DMS79 treated with DMSO at 0.1 percent for 48 hours (cell line): ENCODE results near the gene CADM1.

Source experiments
- DNase-seq: peaks from one replicate; lab custom pipeline; 2025; lab: John Stamatoyannopoulos, UW

CADM1 gene

DNA sequence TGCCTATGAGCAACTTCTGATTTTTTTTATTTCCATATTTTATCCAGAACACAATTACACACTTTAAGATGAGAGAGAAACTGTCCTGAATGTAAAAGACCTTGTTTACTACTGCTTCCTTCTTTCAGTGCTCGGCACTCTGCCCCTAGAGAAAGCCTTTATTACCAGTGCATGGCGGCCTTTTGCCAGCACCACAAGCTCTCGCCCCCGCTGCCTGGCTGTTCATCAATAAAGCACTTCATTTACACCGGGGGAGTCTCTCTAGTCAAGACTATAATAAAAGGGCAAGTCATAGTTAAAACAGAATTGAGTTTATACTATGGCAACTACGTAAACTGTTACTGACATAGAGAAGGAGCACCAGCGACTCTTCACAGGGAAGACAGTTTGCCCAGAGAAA, 259.5 kb downstream of the CADM1 start:
- DNase-seq = no peak

DNA sequence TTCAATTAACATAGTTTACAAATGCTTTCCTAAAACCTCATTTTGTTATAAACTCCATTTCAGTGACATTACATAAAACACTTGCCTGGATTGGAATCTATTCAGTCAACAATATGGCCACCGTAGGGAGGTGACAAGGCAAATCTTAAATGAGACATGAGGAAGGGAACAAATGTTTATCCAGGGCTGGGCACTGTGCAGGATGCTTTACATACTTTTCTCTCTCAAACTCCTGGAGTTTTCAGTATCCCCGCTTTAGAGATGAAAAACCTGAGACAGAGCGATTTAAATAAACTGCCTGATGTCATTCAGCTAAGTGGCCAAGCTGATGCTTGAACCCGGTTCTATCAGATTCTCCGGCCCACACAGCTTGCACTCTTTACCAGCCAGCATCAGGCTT, 259.9 kb downstream of the CADM1 start:
- DNase-seq = no peak

DNA sequence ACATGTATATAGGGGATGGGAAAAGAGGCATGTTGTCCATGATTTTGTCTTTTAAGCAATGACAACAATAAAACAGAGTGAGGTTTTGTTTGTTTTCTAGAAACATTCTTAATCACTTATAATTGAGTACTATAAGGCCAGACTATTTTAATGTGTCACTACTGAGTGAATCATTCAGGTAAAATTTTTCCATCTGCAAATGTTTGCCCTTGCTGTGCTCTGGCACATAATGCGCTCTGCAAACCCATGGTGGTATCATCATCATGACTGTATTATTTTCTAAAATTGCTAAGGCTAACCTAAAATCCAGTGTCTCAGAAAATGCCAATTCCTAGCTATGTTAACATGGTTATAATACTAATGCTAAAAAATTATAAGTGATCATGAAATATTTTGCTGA, 261.2 kb downstream of the CADM1 start:
- no peak for DNase-seq

GRCh38 chr11:115241899-115242298, 262.3 kb downstream of the CADM1 start:
- peak; percentile 46 for DNase-seq

- no peak for DNase-seq
Measured at GRCh38 chr11:115238791-115239190, 265.4 kb downstream of the CADM1 start.

GRCh38 chr11:115238086-115238485, 266.1 kb downstream of the CADM1 start:
- DNase-seq = no peak

GRCh38 chr11:115237578-115237977, 266.6 kb downstream of the CADM1 start:
- DNase-seq = no peak

DNA sequence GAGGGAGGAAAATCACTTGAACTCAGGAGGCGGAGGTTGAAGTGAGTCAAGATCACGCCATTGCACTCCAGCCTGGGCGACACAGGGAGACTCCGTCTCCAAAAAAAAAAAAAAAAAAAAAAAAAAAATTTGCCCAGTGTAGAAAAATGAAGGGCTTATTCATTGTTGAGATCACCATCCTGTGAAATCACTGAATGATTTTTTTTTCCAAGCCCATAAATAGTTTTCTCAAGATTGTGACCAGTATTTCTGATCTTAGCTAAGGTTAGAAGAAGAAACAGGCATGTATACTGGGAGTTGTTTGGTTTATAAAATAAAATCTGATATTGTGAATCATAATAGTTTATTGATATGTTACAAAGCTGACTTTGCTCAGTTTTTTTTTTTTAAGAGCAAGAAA, 269.4 kb downstream of the CADM1 start:
- DNase-seq = no peak

GRCh38 chr11:115226556-115226955, 277.7 kb downstream of the CADM1 start:
- DNase-seq = no peak

- no peak for DNase-seq
Measured at GRCh38 chr11:115224551-115224950, 279.7 kb downstream of the CADM1 start.

GRCh38 chr11:115222863-115223530, 281.2 kb downstream of the CADM1 start:
- DNase-seq = no peak

GRCh38 chr11:115222218-115222862, 281.9 kb downstream of the CADM1 start:
- DNase-seq = peak; percentile 26

DNA sequence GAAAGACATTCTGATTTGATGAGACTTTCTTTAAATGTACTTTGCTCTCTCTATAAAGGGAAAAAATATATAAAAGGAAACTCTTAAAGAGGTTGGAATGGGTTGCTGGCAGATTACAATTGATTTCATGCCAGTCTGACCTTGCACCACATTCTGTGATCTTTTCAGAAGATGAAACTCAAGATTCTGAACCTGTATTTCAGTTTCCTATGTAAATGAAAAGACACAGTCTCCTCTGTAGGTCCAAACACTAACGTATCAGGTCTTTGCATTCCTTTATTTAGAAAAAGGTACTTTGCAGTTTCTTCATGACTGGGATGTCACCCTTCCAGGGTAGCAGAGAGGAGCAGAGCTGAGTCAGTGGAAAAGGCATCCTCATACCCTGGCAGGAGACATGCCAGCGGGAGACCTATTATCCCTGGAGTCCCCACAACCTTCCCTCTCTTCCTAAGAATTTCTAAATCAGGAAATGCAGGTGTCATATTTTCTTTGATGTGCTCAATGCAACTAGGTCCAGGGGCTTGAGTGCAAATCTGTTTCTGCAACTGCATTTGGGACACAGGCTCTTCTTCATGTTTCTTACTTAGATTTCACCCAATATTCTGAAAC, 282.6 kb downstream of the CADM1 start:
- no peak for DNase-seq

- DNase-seq = no peak
Measured at GRCh38 chr11:115220911-115221310, 283.3 kb downstream of the CADM1 start.

DNA sequence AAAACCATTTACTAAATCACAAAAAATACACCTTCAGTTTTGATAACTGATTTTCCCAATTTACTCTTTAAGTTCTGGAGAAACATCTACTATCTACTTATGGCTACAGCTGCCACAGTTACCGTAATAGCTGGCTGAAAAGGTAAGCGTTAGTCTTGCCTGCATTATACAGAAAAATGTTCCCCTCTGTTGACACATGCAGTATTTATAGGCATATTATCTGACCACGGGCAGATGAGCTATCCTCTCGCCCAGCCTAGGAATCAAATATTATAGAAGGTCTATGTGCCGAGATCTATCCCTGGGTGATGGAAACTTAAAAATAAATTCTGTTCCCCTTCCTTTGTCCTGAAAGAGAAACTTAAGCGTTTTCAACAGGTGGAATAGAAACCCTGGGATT, 283.8 kb downstream of the CADM1 start:
- DNase-seq = no peak

DNA sequence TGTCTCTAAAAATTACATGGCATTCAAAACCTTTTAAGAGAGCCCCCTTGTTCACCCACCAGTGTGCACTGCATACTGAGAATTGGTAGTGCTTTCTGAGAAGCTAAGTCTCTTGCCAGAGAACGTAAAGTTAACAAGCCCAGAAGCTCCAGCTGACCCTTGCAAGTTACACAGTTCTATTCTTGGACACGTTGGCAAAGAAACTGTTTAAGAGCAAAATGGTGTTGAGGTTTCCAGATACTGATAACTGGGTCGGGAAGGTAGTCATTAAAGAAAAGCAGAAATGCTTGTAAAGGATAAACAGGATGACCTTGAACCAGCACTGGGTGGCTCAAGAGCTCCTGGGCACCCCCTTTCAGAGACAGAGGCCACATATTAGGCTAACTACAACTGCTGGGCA, 284.8 kb downstream of the CADM1 start:
- no peak for DNase-seq

DNA sequence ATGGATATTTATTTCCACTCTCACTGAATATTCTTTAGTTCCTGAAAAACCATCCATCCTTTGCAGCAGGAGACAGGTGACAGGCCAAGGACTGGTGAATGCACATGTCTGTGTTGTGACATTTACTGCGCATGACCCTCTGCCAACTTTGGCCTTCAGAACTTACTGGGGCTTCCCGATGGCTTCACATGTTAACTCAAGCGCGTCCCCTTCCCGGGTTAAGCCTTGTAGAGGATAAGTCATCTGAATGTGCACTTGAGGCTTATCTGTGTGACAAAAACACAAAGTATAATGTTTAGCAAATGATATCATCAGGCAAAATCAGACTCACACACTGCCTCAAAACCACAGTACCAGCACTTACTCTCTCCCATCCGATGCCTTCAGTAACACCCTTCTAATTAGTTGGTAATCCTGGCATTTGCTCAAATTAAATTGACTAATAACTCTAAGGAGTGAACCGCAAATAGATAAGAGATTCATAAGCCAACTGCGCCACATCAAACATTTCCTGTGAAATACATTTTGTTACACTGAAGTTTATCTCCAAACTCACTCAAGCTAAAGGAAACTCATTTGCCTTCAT, 286.4 kb downstream of the CADM1 start:
- DNase-seq = peak; percentile 19

DNA sequence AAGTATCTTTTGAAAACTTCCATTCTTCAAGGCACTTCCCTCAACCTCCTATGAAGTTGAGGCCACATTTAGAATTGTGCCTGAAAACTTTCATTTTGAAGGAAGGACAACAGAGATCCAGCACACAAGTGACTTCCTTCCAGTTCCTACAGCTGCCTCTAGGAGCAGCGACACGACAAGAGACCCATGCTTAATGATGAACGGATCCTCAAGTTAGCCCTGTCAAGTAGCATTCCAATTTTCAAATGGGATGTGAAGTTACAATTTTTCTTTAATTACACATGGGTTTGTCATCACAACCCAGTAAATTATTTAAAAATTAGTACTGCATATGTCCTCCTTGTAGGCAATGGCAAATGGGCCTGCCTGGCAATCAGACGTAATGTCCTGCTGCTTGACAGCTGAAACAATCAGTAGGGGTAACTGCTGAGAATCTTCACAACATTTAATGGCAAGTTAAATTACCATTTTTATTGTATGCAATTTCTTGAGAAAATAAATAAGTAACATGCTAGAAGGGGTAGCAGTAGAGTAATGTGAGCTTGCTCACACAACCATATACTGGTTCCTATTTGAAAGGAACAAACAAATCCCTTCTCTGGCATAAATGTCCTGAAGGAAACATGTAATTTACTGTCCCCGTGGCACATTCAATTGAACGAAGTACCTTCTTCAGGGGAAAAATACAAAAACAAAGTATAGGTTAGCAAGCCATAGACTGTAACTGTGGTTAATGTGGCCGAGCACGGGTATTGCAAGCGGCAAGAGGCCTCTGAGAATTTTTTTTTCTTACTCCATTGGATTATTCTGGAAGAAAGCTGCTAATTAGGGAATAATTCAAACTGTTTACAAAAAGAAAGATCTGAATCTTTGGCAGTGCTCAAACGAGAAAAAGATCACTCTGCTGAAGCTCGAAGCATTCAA, 288.3 kb downstream of the CADM1 start:
- no peak for DNase-seq

GRCh38 chr11:115214644-115215234, 289.5 kb downstream of the CADM1 start:
- no peak for DNase-seq

GRCh38 chr11:115213007-115213406, 291.2 kb downstream of the CADM1 start:
- no peak for DNase-seq

- DNase-seq = no peak
Measured at GRCh38 chr11:115208808-115209259, 295.4 kb downstream of the CADM1 start.

- DNase-seq = no peak
Measured at GRCh38 chr11:115207916-115208315, 296.3 kb downstream of the CADM1 start.
